ENCODE measurements around the gene TRMT61B.

TRMT61B gene

DNA sequence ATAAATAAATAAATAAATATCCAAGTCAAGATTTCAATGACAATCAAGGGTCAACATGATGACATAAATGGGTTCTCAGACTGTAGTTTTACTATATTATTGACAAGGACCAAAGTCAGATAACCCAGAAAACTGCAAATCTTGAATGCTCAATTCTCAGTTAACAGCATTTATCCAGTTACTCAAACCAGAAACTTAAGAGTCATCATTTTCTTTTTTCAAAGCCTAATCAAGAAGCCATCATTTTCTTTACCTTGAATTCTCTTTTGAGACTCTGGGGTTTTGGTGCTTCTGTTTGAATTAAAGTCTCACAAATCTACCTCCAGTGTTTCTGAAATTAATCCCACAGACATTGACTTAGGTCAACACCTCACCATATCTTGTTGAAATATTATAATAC, 14.1 kb downstream of the TRMT61B start:
- no peak overlapping the region for H3K27ac ChIP-seq
- TF ChIP-seq, protein P1, sequence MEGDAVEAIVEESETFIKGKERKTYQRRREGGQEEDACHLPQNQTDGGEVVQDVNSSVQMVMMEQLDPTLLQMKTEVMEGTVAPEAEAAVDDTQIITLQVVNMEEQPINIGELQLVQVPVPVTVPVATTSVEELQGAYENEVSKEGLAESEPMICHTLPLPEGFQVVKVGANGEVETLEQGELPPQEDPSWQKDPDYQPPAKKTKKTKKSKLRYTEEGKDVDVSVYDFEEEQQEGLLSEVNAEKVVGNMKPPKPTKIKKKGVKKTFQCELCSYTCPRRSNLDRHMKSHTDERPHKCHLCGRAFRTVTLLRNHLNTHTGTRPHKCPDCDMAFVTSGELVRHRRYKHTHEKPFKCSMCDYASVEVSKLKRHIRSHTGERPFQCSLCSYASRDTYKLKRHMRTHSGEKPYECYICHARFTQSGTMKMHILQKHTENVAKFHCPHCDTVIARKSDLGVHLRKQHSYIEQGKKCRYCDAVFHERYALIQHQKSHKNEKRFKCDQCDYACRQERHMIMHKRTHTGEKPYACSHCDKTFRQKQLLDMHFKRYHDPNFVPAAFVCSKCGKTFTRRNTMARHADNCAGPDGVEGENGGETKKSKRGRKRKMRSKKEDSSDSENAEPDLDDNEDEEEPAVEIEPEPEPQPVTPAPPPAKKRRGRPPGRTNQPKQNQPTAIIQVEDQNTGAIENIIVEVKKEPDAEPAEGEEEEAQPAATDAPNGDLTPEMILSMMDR (conservative IDR thresholded peaks at IDR 0.05) = no peak

DNA sequence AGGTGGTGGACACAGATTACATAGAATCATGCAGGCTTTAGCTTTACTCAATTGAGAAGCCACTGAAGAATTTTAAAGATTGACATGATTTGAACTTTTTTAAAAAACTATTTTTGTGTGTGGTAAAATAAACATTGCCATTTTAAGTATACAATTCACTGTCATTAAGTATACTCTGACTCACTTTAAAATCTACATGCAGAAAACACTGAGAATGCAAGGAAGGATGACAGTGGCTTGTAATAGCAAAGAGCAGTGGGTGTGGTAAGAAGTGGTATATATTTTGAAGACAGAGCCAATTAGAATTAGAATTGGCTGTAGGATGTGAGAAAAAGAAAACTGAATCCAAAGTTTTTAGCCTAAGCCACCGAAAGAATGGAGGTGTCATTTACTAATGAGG, 14.9 kb downstream of the TRMT61B start:
- TF ChIP-seq, protein P1 (conservative IDR thresholded peaks at IDR 0.05) = no peak
- H3K27ac ChIP-seq = no peak overlapping the region

DNA sequence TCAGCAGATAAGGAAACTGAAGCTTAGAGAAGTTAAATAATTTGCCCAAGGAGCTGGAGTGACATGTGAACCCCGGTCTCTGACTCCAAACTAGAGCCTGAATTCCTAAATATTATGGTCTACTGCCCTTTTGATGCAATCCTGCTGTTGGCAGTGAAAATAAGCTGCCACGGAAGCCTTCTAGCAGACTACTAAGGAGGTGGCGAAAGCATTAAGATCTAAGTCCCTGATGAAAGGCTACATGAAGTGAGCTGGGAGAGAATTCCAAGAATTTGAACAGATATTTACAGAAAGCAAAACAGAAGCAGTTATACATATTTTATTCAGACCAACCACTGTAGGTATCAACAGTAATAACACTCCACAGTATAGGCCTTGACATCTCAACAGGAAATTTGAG, 28.1 kb downstream of the TRMT61B start:
- TF ChIP-seq, protein P1 (conservative IDR thresholded peaks at IDR 0.05) = no peak
- H3K27ac ChIP-seq = peak overlapping the region; percentile 46

DNA sequence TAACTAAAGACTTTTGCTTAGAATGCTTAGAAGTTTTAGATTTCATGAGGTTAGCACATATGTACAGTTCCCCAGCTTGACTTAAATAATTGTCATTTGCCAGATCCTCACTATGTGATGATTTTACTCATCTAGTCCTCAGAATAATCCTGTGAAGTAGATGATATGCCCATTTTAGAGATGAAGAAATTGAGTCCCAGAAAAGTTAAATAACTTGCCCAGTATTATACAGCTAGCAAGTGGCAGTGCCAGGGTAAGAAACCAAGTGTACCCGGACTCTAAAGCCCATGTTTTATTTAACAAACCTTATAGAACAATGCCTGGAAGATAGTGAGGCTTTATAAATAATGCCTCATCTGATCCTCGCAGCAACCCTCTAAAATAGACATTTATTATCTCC, 31.1 kb downstream of the TRMT61B start:
- TF ChIP-seq, protein P1 (conservative IDR thresholded peaks at IDR 0.05) = no peak
- H3K27ac ChIP-seq = no peak overlapping the region

DNA sequence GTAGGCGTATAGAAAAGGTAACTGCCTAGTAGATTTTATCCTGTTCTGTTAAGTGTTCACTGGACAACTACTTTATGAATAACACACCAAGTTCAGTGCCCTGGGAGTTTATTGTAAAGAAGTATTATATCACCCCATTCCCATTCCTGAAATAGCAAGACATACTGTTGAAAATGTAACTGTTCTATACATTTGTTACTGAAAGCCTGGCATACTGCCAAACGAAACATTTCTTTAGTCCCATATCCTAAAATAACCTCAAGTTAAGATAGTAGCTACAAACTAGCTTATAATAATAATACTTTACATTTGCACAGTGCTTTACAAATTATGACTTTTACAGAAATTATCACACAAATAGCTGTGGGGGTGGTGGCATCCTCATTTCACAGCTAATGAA, 34.3 kb downstream of the TRMT61B start:
- no peak overlapping the region for H3K27ac ChIP-seq
- TF ChIP-seq, protein P1 (conservative IDR thresholded peaks at IDR 0.05) = no peak

DNA sequence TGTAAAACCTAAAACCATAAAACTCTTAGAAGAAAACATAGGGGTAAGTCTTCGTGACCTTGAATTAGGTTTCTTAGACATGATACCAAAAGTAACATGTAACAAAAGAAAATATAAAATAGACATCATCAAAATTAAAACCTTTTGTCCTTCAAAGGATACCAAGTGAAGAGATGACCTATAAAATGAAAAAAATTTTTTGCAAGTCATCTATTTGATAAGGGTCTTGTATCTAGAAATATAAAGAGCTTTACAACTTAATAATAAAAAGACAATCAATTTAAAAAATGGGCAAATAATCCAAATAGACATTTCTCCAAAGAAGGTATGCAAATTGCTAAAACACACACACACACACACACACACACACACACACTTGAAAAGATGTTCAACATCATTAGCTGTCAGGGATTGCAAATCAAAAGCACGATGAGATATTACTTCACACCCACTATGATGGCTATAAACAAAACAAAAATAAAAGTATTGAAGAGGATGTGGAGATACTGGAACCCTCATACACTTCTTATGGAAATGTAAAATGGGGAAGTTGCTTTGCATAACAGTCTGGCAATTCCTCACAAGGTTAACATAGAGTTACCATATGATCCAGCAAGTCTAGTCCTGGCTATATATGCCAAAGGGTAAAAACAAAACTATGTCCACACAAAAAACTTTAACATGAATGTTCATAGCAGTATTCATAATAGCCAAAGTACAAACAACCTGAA, 36.2 kb downstream of the TRMT61B start:
- no peak overlapping the region for H3K27ac ChIP-seq
- TF ChIP-seq, protein P1 (conservative IDR thresholded peaks at IDR 0.05) = no peak

DNA sequence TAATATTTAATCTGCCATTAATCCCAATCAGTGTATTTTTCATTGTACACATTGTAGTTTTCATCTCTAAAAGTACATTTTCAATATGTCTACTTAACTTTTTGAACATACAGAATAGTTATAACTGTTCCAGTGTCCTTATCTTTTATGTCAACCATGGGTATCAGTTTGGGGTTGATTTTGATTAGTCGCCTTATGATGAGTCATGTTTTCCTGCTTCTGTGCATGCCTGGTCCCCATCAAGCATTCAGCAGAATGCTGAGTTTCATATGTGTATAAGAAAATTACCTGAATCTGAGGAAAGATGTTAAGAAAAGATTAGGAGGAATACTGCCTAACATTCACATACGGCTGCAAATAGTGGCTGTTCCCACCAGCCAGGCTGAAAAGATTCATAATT, 41.7 kb downstream of the TRMT61B start:
- TF ChIP-seq, protein P1 (conservative IDR thresholded peaks at IDR 0.05) = no peak
- no peak overlapping the region for H3K27ac ChIP-seq

All from VCaP (cell line).